HepG2 (cell line): Measurements from ENCODE around the gene PRSS36. TPM values are rescaled to one million over a fixed set of nuclear protein-coding genes. Genes with fewer than 3 reads are reported as not detected.

Source experiments
- ATAC-seq: fragments of 200-7000 bp; cut with Tn5 transposase; 3 replicates; pipeline ENCODE4 v1.9.1; 2020; ENCODE audit warnings: mild to moderate bottlenecking, moderate library complexity
- BruUV-seq: library from RNA; stranded (reverse); fragments of 400-500 nt; replicated peaks from 2 replicates; lab custom pipeline; 2021; lab: Mats Ljungman, UMichigan
- CTCF ChIA-PET: fragments of 300-600 bp; formaldehyde crosslinking; extraction: SDS; loops from one replicate; lab custom pipeline; 2021; ENCODE audit warnings: low total read pairs, inconsistent platforms, low intra/inter-chr PET ratio; lab: Yijun Ruan, JAX
- POLR2A ChIA-PET: fragments of 350-600 bp; sonication (Branson Sonifier 250); formaldehyde crosslinking; loops from one replicate; lab custom pipeline; 2020; ENCODE audit warnings: antibody characterized with exemption, inconsistent platforms; lab: Yijun Ruan, JAX
- DNase-seq: peaks from one replicate; pipeline ENCODE4 v3.0.0-alpha.2; 2015; ENCODE audit warnings: low spot score
- FAIRE-seq: peaks from 3 replicates; lab custom pipeline; 2011; peaks lifted over from hg19 to GRCh38; lab: Jason Lieb, UNC
- H2AFZ ChIP-seq: one replicate; pipeline ENCODE4 v1.6.1; 2011; ENCODE audit warnings: low read length, inconsistent platforms
- H3K27ac ChIP-seq: fragments of 300-600 bp; 3 replicates; pipeline ENCODE4 v1.8.0; 2011; ENCODE audit warnings: mixed run types, mild to moderate bottlenecking, mixed read lengths, low read length, inconsistent platforms; ENCODE audit not compliant: insufficient read depth; ENCODE audit errors: extremely low read length
- H3K27me3 ChIP-seq, 2 experiments: fragments of 200-600 bp in 1 of 2; 2 replicates in 1 of 2; 3 replicates in 1 of 2; pipeline versions ENCODE4 v1.6.0 to v1.8.0; 2011; ENCODE audit warnings: low read length in 2 of 2, mild to moderate bottlenecking in 2 of 2, moderate library complexity in 2 of 2, inconsistent platforms in 1 of 2; ENCODE audit not compliant: insufficient read depth in 2 of 2, control insufficient read depth in 1 of 2
- H3K36me3 ChIP-seq, 2 experiments: fragments of 200-600 bp in 1 of 2; replicated peaks in 1 of 2; 2 replicates in 1 of 2; 3 replicates in 1 of 2; pipeline versions ENCODE4 v1.5.1 to v1.8.0; 2011; ENCODE audit warnings: low read length in 2 of 2, inconsistent platforms in 1 of 2; ENCODE audit not compliant: insufficient read depth in 2 of 2, control insufficient read depth in 1 of 2
- H3K4me1 ChIP-seq: 2 replicates; pipeline ENCODE4 v1.5.1; 2012; ENCODE audit warnings: low read length, inconsistent platforms; ENCODE audit not compliant: insufficient read depth
- H3K4me2 ChIP-seq: 2 replicates; pipeline ENCODE4 v1.6.0; 2011; ENCODE audit warnings: low read depth, low read length, inconsistent platforms
- H3K4me3 ChIP-seq, 3 experiments: fragments of 200-600 bp in 1 of 3; sonication (generic), shearing (Covaris generic) in 1 of 3; replicated peaks in 1 of 3; 2 replicates each; pipeline ENCODE4 v1.5.1; 2011 to 2016; ENCODE audit warnings: low read length in 3 of 3, inconsistent platforms in 2 of 3, low read depth in 2 of 3, mild to moderate bottlenecking in 2 of 3, control low read depth in 1 of 3, mixed read lengths in 1 of 3; ENCODE audit not compliant: insufficient read depth in 1 of 3
- H3K79me2 ChIP-seq: one replicate; pipeline ENCODE4 v1.6.1; 2011; ENCODE audit warnings: low read length, inconsistent platforms; ENCODE audit not compliant: insufficient read depth
- H3K9ac ChIP-seq: 2 replicates; pipeline ENCODE4 v1.6.0; 2011; ENCODE audit warnings: mild to moderate bottlenecking, low read depth, low read length, inconsistent platforms; ENCODE audit not compliant: insufficient read depth
- H3K9me3 ChIP-seq: 2 replicates; pipeline ENCODE4 v1.5.1; 2012; ENCODE audit warnings: mild to moderate bottlenecking, low read length
- H4K20me1 ChIP-seq: 2 replicates; pipeline ENCODE4 v1.6.0; 2011; ENCODE audit warnings: inconsistent platforms, mild to moderate bottlenecking, low read length, moderate library complexity; ENCODE audit not compliant: insufficient read depth
- DNMT3B ChIP-seq: conservative IDR thresholded peaks from 2 replicates; pipeline ENCODE4 v1.6.1; 2016; ENCODE audit warnings: missing biosample characterization, control low read depth
- E2F1 ChIP-seq: sonication (generic); formaldehyde crosslinking; IDR thresholded peaks from 2 replicates; pipeline ENCODE4 v1.5.0; 2020; ENCODE audit warnings: missing genetic modification reagents
- NPAS2 ChIP-seq: sonication (generic); formaldehyde crosslinking; IDR thresholded peaks from 2 replicates; pipeline ENCODE4 v1.8.0; 2022; ENCODE audit warnings: mild to moderate bottlenecking, missing genetic modification reagents, borderline replicate concordance
- STAT6 ChIP-seq: sonication (generic); formaldehyde crosslinking; IDR thresholded peaks from 2 replicates; pipeline ENCODE4 v1.4.0; 2020; ENCODE audit warnings: missing genetic modification reagents, mild to moderate bottlenecking, borderline replicate concordance
- ZEB1 ChIP-seq: IDR thresholded peaks from 2 replicates; pipeline ENCODE4 v1.6.1; 2012; ENCODE audit warnings: mild to moderate bottlenecking, low read depth, inconsistent platforms; ENCODE audit not compliant: insufficient replicate concordance
- ZFX ChIP-seq: sonication (generic); formaldehyde crosslinking; IDR thresholded peaks from 2 replicates; pipeline ENCODE4 v1.4.0; 2020; ENCODE audit warnings: mild to moderate bottlenecking, low read depth, missing genetic modification reagents, moderate library complexity
- ZNF160 ChIP-seq: sonication (generic); formaldehyde crosslinking; IDR thresholded peaks from 2 replicates; pipeline ENCODE4 v1.8.0; 2022; ENCODE audit warnings: mild to moderate bottlenecking, inconsistent platforms, missing genetic modification reagents
- ZNF335 ChIP-seq: sonication (generic); formaldehyde crosslinking; IDR thresholded peaks from 2 replicates; pipeline ENCODE4 v1.4.0; 2020; ENCODE audit warnings: missing genetic modification reagents
- WGBS: methylation state at CpG from one replicate; pipeline ENCODE4 v1.1.6; 2017; ENCODE audit warnings: low lambda C conversion rate; 5-methylcytosine and 5-hydroxymethylcytosine counted together
- in situ Hi-C: cut with HindIII; loops from 2 replicates; pipeline ENCODE4 v1.10.0; 2017; ENCODE audit warnings: low pct_unique_long_range_greater_than_20kb; ENCODE audit not compliant: extremely low pct_ligation_motif_present
- intact Hi-C: fragments of 100-400 bp; cut with micrococcal nuclease; formaldehyde crosslinking; loops from one replicate; pipeline ENCODE4 v1.10.0; 2022; ENCODE audit not compliant: unreplicated experiment
- polyA plus RNA-seq, 8 experiments: library from polyadenylated mRNA; depleted of rRNA in 3 of 8; stranded (reverse) in 7 of 8; unstranded in 1 of 8; fragments of >200 nt; fragmentation: Illumina TruSeq in 4 of 8; extraction: Trizol in 4 of 8; gene quantifications; 2 replicates each; pipeline versions ENCODE4 v1.2.1 to v1.2.3, GENCODE V29; 2011 to 2016; ENCODE audit warnings: low read depth in 4 of 8, missing spikeins in 1 of 8, mixed read lengths in 1 of 8; ENCODE audit not compliant: insufficient read depth in 1 of 8
- total RNA-seq, 5 experiments: library from RNA; depleted of rRNA; stranded (reverse); fragments of >200 nt; fragmentation: Illumina TruSeq; extraction: Trizol; gene quantifications; 2 replicates each; pipeline ENCODE4 v1.2.3, GENCODE V29; 2016; ENCODE audit warnings: low read depth in 1 of 5
- TF ChIP-seq, protein P1 (sequence below): sonication (generic); formaldehyde crosslinking; IDR thresholded peaks from 2 replicates; pipeline ENCODE4 v1.4.0; 2020; ENCODE audit warnings: missing genetic modification reagents, borderline replicate concordance
- TF ChIP-seq, protein P2 (sequence below): IDR thresholded peaks from 2 replicates; pipeline ENCODE4 v1.6.1; 2012; ENCODE audit warnings: low read depth, low read length, improper control_type of control experiment
- TF ChIP-seq, protein P3 (sequence below): IDR thresholded peaks from 2 replicates; pipeline ENCODE4 v1.6.1; 2016; ENCODE audit warnings: mild to moderate bottlenecking, missing biosample characterization, missing genetic modification reagents
- TF ChIP-seq, protein P4 (sequence below): sonication (generic); formaldehyde crosslinking; IDR thresholded peaks from 2 replicates; pipeline ENCODE4 v1.9.0; 2022; ENCODE audit warnings: low read depth, missing genetic modification reagents

Gene PRSS36
- total and polyA plus RNA-seq, 2 of the 13 experiments (the other 11 are each of a cell fraction or from before 2014, with no cell fraction given), result 1.5 to 2.1 TPM

GRCh38 chr16:31179219-31179746 is 29.4 kb upstream of the PRSS36 start:
- Histone ChIP-seq H3K27ac (peak overlapping the region; percentile 94), H3K9me3 (no peaks in the 10 kb centered on the region), H3K27me3 (no peaks in the 10 kb centered on the region; a peak in 1 of 5 replicates), H3K4me2 (peak overlapping the region; percentile 90), H3K9ac (peak overlapping the region; percentile 98), H3K4me1 (peaks cover 44% of the 10 kb centered on the region), H3K36me3 (peaks cover 14 to 26% of the 10 kb centered on the region in 2 experiments), H4K20me1 (peaks cover 38% of the 10 kb centered on the region), H3K4me3 (peak overlapping the region; percentile 90 to 93 (median 93)), H2AFZ (peak overlapping the region; percentile 8), H3K79me2 (peaks cover 50% of the 10 kb centered on the region)
- no peak for DNase-seq
- 1% methylated on average over 15 of the region's 27 CpGs for WGBS
- no peak for FAIRE-seq
- CTCF ChIA-PET, result no interaction called here
- ATAC-seq, result peak; percentile 1; the same call in 2 of the 3 replicates
- POLR2A ChIA-PET, result interaction anchor here (0.5 to 2.5 kb wide), 41 partner anchors 8 to 534 kb away, joined by 3 to 65 read pairs (median 6); partner anchors contain the start of genes ARMC5, HSD3B7, KAT8 and PYCARD
- intact Hi-C loops (no loop called here), in situ Hi-C loops (no loop called here)
- BruUV-seq, result no TSS peak
- TF ChIP-seq ZFX (CRISPR knock-in tag) (peak; percentile 77), ZEB1 (no peak), NPAS2 (no peak), E2F1 (CRISPR knock-in tag) (no peak), ZNF335 (0 out of 2 replicates have a peak, but pooled peaks have one; percentile 54), DNMT3B (CRISPR knock-in tag) (no peak), ZNF160 (CRISPR knock-in tag) (no peak; the same call in 1 of the 2 replicates), STAT6 (no peak)
- TF ChIP-seq, protein P1, sequence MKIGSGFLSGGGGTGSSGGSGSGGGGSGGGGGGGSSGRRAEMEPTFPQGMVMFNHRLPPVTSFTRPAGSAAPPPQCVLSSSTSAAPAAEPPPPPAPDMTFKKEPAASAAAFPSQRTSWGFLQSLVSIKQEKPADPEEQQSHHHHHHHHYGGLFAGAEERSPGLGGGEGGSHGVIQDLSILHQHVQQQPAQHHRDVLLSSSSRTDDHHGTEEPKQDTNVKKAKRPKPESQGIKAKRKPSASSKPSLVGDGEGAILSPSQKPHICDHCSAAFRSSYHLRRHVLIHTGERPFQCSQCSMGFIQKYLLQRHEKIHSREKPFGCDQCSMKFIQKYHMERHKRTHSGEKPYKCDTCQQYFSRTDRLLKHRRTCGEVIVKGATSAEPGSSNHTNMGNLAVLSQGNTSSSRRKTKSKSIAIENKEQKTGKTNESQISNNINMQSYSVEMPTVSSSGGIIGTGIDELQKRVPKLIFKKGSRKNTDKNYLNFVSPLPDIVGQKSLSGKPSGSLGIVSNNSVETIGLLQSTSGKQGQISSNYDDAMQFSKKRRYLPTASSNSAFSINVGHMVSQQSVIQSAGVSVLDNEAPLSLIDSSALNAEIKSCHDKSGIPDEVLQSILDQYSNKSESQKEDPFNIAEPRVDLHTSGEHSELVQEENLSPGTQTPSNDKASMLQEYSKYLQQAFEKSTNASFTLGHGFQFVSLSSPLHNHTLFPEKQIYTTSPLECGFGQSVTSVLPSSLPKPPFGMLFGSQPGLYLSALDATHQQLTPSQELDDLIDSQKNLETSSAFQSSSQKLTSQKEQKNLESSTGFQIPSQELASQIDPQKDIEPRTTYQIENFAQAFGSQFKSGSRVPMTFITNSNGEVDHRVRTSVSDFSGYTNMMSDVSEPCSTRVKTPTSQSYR (CRISPR knock-in tag), result no peak
- TF ChIP-seq, protein P2, sequence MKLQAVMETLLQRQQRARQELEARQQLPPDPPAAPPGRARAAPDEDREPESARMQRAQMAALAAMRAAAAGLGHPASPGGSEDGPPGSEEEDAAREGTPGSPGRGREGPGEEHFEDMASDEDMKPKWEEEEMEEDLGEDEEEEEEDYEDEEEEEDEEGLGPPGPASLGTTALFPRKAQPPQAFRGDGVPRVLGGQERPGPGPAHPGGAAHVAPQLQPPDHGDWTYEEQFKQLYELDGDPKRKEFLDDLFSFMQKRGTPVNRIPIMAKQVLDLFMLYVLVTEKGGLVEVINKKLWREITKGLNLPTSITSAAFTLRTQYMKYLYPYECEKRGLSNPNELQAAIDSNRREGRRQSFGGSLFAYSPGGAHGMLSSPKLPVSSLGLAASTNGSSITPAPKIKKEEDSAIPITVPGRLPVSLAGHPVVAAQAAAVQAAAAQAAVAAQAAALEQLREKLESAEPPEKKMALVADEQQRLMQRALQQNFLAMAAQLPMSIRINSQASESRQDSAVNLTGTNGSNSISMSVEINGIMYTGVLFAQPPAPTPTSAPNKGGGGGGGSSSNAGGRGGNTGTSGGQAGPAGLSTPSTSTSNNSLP, result no peak
- TF ChIP-seq, protein P3, sequence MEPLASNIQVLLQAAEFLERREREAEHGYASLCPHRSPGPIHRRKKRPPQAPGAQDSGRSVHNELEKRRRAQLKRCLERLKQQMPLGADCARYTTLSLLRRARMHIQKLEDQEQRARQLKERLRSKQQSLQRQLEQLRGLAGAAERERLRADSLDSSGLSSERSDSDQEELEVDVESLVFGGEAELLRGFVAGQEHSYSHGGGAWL (CRISPR knock-in tag), result no peak
- TF ChIP-seq, protein P4, sequence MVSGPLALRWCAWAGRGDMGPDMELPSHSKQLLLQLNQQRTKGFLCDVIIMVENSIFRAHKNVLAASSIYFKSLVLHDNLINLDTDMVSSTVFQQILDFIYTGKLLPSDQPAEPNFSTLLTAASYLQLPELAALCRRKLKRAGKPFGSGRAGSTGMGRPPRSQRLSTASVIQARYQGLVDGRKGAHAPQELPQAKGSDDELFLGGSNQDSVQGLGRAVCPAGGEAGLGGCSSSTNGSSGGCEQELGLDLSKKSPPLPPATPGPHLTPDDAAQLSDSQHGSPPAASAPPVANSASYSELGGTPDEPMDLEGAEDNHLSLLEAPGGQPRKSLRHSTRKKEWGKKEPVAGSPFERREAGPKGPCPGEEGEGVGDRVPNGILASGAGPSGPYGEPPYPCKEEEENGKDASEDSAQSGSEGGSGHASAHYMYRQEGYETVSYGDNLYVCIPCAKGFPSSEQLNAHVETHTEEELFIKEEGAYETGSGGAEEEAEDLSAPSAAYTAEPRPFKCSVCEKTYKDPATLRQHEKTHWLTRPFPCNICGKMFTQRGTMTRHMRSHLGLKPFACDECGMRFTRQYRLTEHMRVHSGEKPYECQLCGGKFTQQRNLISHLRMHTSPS (CRISPR knock-in tag), result no peak
